HG02981 (cell line): ENCODE measurements around the gene PCNX1.
"Not testable (repeated sequence)": the region's sequence is repeated elsewhere in the genome, so short reads cannot be mapped to it uniquely, and the experiment has no call there.

Source experiments
- ATAC-seq: cut with Tn5 transposase; IDR thresholded peaks from one replicate; pipeline ENCODE4 v1.9.1; 2021; ENCODE audit warnings: mild to moderate bottlenecking, moderate library complexity; ENCODE audit not compliant: unreplicated experiment

PCNX1 gene

GRCh38 chr14:71006200-71006563, 98.9 kb downstream of the PCNX1 start:
- ATAC-seq, result no peak

- no peak for ATAC-seq
Observed at GRCh38 chr14:71011479-71011878, 104.2 kb downstream of the PCNX1 start.

- ATAC-seq, result no peak
Observed at GRCh38 chr14:71012888-71013287, 105.6 kb downstream of the PCNX1 start.

GRCh38 chr14:71013551-71014192, 106.4 kb downstream of the PCNX1 start:
- ATAC-seq, result no peak

GRCh38 chr14:71019917-71020316, 112.7 kb downstream of the PCNX1 start:
- ATAC-seq, result not testable (repeated sequence)

- ATAC-seq, result no peak
Observed at GRCh38 chr14:71021347-71022011, 114.2 kb downstream of the PCNX1 start.

- no peak for ATAC-seq
Observed at GRCh38 chr14:71022012-71022869, 115.0 kb downstream of the PCNX1 start.

- no peak for ATAC-seq
Observed at GRCh38 chr14:71022939-71023338, 115.7 kb downstream of the PCNX1 start.

- ATAC-seq, result no peak
Observed at GRCh38 chr14:71029236-71029781, 122.0 kb downstream of the PCNX1 start.

- no peak for ATAC-seq
Observed at GRCh38 chr14:71031000-71031399, 123.7 kb downstream of the PCNX1 start.

GRCh38 chr14:71036433-71036832, 129.2 kb downstream of the PCNX1 start:
- no peak for ATAC-seq

- ATAC-seq, result no peak
Observed at GRCh38 chr14:71048393-71048792, 141.1 kb downstream of the PCNX1 start.

- no peak for ATAC-seq
Observed at GRCh38 chr14:71049435-71050133, 142.3 kb downstream of the PCNX1 start.

- ATAC-seq, result no peak
Observed at GRCh38 chr14:71050227-71050823, 143.1 kb downstream of the PCNX1 start.

- ATAC-seq, result no peak
Observed at GRCh38 chr14:71054706-71055105, 147.4 kb downstream of the PCNX1 start.

GRCh38 chr14:71056168-71056567, 148.9 kb downstream of the PCNX1 start:
- ATAC-seq, result no peak

GRCh38 chr14:71060274-71060673, 153.0 kb downstream of the PCNX1 start:
- no peak for ATAC-seq

GRCh38 chr14:71060825-71061455, 153.7 kb downstream of the PCNX1 start:
- no peak for ATAC-seq

GRCh38 chr14:71061458-71061857, 154.2 kb downstream of the PCNX1 start:
- ATAC-seq, result no peak
